ENCODE data around the gene DNAJC4.

DNAJC4 gene

DNA sequence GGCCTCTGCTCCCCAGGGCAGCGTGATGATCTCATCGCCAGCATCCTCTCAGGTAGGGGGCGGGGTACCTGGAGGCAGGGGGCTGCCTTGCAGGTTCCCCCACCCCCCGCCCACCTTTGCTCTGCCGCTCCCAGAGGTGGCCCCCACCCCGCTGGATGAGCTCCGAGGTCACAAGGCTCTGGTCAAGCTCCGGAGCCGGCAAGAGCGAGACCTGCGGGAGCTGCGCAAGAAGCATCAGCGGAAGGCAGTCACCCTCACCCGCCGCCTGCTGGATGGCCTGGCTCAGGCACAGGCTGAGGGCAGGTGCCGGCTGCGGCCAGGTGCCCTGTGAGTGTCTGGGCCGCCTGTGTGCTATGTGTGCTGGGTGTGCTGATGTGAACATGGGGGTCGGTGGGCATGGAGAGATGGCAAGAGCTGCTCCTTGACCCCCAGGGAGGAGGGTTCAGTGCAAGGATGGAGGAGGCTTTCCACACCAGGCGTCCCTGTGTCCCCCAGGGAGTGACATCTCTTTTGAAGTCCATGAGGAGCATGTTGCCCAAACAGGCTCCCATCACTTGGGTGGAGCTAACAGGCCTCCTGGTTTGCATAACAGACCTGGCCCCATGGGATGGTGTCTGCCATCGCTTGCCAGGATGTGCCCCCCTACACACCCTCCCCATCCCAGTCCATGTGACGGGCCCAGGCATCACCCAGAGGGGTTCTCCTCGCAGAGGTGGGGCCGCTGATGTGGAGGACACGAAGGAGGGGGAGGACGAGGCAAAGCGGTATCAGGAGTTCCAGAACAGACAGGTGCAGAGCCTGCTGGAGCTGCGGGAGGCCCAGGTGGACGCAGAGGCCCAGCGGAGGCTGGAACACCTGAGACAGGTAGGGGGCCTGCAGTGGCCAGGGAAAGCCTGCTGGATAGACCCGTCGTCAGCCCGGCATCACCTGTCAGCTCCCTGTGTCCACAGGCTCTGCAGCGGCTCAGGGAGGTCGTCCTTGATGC is 35.1 kb downstream of the DNAJC4 start:
- no peak for TF ChIP-seq POLR2AphosphoS5 (IDR thresholded peaks at IDR 0.05; ENCODE audit: low read depth, low read length)
- TF ChIP-seq, protein P1, sequence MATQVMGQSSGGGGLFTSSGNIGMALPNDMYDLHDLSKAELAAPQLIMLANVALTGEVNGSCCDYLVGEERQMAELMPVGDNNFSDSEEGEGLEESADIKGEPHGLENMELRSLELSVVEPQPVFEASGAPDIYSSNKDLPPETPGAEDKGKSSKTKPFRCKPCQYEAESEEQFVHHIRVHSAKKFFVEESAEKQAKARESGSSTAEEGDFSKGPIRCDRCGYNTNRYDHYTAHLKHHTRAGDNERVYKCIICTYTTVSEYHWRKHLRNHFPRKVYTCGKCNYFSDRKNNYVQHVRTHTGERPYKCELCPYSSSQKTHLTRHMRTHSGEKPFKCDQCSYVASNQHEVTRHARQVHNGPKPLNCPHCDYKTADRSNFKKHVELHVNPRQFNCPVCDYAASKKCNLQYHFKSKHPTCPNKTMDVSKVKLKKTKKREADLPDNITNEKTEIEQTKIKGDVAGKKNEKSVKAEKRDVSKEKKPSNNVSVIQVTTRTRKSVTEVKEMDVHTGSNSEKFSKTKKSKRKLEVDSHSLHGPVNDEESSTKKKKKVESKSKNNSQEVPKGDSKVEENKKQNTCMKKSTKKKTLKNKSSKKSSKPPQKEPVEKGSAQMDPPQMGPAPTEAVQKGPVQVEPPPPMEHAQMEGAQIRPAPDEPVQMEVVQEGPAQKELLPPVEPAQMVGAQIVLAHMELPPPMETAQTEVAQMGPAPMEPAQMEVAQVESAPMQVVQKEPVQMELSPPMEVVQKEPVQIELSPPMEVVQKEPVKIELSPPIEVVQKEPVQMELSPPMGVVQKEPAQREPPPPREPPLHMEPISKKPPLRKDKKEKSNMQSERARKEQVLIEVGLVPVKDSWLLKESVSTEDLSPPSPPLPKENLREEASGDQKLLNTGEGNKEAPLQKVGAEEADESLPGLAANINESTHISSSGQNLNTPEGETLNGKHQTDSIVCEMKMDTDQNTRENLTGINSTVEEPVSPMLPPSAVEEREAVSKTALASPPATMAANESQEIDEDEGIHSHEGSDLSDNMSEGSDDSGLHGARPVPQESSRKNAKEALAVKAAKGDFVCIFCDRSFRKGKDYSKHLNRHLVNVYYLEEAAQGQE (IDR thresholded peaks at IDR 0.05; ENCODE audit: insufficient read depth in 1 of 2, low read depth in 2 of 2, low read length in 2 of 2) = no peak
- TF ChIP-seq SIN3A (IDR thresholded peaks at IDR 0.05; ENCODE audit: borderline replicate concordance, insufficient read depth, low read length) = no peak
- no peak for TF ChIP-seq TAF1 (IDR thresholded peaks at IDR 0.05; ENCODE audit: borderline replicate concordance, insufficient read depth, low read length)
- TF ChIP-seq FOXP2 (optimal IDR thresholded peaks at IDR 0.05; ENCODE audit: borderline replicate concordance, extremely low read depth, extremely low read length, insufficient read depth) = no peak

DNA sequence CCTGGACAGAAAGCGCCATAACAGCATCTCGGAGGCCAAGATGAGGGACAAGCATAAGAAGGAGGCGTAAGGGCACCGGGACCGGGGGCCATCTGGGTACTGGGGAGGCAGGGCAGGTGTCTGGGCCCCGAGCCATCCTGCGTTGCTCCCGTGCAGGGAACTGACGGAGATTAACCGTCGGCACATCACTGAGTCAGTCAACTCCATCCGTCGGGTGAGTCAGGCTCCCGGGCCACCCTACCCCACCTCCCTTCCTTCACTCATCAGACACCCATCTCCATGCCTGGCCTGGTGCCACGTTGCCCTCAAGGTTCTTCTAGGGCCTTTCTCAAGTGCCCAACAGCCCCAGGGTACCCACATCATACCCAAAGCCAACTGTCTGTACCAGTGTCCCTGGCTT is 36.0 kb downstream of the DNAJC4 start:
- TF ChIP-seq TAF1 (IDR thresholded peaks at IDR 0.05; ENCODE audit: borderline replicate concordance, insufficient read depth, low read length) = no peak
- TF ChIP-seq SIN3A (IDR thresholded peaks at IDR 0.05; ENCODE audit: borderline replicate concordance, insufficient read depth, low read length) = no peak
- TF ChIP-seq, protein P1 (IDR thresholded peaks at IDR 0.05; ENCODE audit: insufficient read depth in 1 of 2, low read depth in 2 of 2, low read length in 2 of 2) = no peak
- no peak for TF ChIP-seq FOXP2 (optimal IDR thresholded peaks at IDR 0.05; ENCODE audit: borderline replicate concordance, extremely low read depth, extremely low read length, insufficient read depth)
- no peak for TF ChIP-seq POLR2AphosphoS5 (IDR thresholded peaks at IDR 0.05; ENCODE audit: low read depth, low read length)

DNA sequence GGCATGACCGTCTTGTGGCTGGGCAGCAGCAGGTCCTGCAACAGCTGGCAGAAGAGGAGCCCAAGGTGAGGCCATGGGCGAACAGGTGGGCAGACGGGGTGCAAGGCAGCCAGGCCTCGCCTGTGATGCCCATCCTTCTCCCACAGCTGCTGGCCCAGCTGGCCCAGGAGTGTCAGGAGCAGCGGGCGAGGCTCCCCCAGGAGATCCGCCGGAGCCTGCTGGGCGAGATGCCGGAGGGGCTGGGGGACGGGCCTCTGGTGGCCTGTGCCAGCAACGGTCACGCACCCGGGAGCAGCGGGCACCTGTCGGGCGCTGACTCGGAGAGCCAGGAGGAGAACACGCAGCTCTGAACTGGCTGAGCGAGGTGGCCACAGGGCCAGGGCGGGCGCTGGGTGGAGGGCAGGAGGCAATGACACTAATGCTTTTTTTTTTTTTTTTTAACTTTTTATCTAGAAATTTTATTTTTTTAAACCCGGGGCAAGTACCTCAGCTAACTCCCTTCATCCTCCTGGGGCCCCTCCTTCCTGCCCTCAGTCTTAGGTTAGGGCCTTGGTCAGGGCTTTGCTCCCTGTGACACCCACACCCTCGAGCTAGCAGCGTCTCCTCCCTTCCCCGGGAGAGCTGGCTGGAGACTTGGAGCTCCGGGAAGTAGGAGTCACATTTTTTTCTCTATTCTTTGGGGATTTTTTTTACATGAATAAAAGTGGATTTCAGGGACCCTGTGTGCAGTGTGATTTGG is 37.0 kb downstream of the DNAJC4 start:
- no peak for TF ChIP-seq SIN3A (IDR thresholded peaks at IDR 0.05; ENCODE audit: borderline replicate concordance, insufficient read depth, low read length)
- no peak for TF ChIP-seq TAF1 (IDR thresholded peaks at IDR 0.05; ENCODE audit: borderline replicate concordance, insufficient read depth, low read length)

DNA sequence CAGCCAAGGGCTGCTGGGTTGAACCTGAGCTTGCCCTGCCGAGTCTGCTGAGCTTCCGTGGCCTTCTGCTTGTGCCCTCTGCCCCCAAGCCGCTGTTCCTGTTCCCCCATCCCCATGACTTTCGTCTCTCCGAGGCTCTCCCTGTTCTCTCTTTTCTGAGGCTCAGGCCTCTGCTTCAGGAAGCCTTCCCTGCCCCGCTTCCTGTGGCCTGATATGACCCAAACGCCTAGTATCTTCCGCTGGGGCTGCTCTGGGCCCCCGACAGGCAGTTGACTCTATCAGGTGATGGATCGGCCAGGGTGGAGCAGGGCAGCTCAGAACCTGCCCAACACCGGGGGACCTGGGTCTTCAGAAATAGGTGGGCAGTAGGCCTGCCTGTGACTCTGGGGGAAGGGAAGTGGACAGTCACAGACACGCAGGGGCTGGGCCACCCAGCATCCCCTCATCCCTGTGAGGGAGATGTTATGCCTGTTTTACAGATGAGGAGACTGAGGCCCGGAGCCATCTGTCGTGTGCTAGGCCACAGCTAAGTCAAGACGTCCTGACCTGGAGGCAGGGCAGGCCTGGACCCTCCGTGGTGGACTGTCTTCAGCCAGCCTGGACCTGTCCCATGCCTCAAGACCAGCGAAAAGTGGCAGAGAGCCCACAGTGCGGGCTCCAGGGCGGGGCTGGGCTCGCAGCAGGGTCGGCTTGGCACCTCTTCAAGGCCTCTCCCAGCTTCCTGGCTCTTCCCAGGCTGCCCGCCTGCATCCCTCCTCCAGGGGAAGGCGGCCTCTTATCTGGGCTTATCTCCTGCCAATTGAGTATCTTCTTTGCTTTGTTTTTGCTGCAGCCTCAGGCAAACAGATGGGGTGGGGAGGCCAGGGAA is 37.9 kb downstream of the DNAJC4 start:
- TF ChIP-seq POLR2AphosphoS5 (IDR thresholded peaks at IDR 0.05; ENCODE audit: low read depth, low read length) = peak; percentile 33
- TF ChIP-seq, protein P1 (IDR thresholded peaks at IDR 0.05; ENCODE audit: insufficient read depth in 1 of 2, low read depth in 2 of 2, low read length in 2 of 2) = no peak
- TF ChIP-seq SIN3A (IDR thresholded peaks at IDR 0.05; ENCODE audit: borderline replicate concordance, insufficient read depth, low read length) = 0 out of 2 replicates have a peak, but pooled peaks have one; percentile 30
- no peak for TF ChIP-seq TAF1 (IDR thresholded peaks at IDR 0.05; ENCODE audit: borderline replicate concordance, insufficient read depth, low read length)
- TF ChIP-seq FOXP2 (optimal IDR thresholded peaks at IDR 0.05; ENCODE audit: borderline replicate concordance, extremely low read depth, extremely low read length, insufficient read depth) = no peak
